Parathyroid adenoma (tissue), 2 donors: Measurements from ENCODE around the gene LAMC3.

ENCODE experiments used
- H2AFZ ChIP-seq: fragments of 300-600 bp; sonication (generic); one replicate; pipeline ENCODE4 v1.7.0; 2017; ENCODE audit warnings: antibody characterized with exemption, mild to moderate bottlenecking
- H3K27ac ChIP-seq: fragments of 300-600 bp; sonication (generic); one replicate; pipeline ENCODE4 v1.7.0; 2017
- H3K27me3 ChIP-seq: fragments of 300-600 bp; sonication (generic); one replicate; pipeline ENCODE4 v1.7.0; 2017; ENCODE audit warnings: low read length; ENCODE audit not compliant: control insufficient read depth, insufficient read depth
- H3K36me3 ChIP-seq: fragments of 300-600 bp; sonication (generic); one replicate; pipeline ENCODE4 v1.7.0; 2017; ENCODE audit warnings: low read length; ENCODE audit not compliant: control insufficient read depth, insufficient read depth
- H3K4me1 ChIP-seq: fragments of 300-600 bp; sonication (generic); one replicate; pipeline ENCODE4 v1.7.0; 2017; ENCODE audit warnings: control low read depth
- H3K4me2 ChIP-seq: fragments of 300-600 bp; sonication (generic); one replicate; pipeline ENCODE4 v1.7.0; 2017; ENCODE audit warnings: low read length
- H3K4me3 ChIP-seq: fragments of 300-600 bp; sonication (generic); one replicate; pipeline ENCODE4 v1.7.0; 2017; ENCODE audit warnings: low read depth, low read length
- H3K79me2 ChIP-seq: fragments of 300-600 bp; sonication (generic); one replicate; pipeline ENCODE4 v1.7.0; 2017; ENCODE audit warnings: control low read depth
- H3K9ac ChIP-seq: fragments of 300-600 bp; sonication (generic); one replicate; pipeline ENCODE4 v1.7.0; 2017; ENCODE audit warnings: mild to moderate bottlenecking
- H3K9me3 ChIP-seq: fragments of 300-600 bp; sonication (generic); one replicate; pipeline ENCODE4 v1.7.0; 2017; ENCODE audit warnings: low read length; ENCODE audit not compliant: control insufficient read depth
- TF ChIP-seq, protein P1 (sequence below): fragments of 300-600 bp; sonication (generic); IDR thresholded peaks from one replicate; pipeline ENCODE4 v1.7.0; 2017; ENCODE audit warnings: antibody characterized with exemption, mild to moderate bottlenecking
- donor health status: primary hyperparathyroidism.

Gene LAMC3

DNA sequence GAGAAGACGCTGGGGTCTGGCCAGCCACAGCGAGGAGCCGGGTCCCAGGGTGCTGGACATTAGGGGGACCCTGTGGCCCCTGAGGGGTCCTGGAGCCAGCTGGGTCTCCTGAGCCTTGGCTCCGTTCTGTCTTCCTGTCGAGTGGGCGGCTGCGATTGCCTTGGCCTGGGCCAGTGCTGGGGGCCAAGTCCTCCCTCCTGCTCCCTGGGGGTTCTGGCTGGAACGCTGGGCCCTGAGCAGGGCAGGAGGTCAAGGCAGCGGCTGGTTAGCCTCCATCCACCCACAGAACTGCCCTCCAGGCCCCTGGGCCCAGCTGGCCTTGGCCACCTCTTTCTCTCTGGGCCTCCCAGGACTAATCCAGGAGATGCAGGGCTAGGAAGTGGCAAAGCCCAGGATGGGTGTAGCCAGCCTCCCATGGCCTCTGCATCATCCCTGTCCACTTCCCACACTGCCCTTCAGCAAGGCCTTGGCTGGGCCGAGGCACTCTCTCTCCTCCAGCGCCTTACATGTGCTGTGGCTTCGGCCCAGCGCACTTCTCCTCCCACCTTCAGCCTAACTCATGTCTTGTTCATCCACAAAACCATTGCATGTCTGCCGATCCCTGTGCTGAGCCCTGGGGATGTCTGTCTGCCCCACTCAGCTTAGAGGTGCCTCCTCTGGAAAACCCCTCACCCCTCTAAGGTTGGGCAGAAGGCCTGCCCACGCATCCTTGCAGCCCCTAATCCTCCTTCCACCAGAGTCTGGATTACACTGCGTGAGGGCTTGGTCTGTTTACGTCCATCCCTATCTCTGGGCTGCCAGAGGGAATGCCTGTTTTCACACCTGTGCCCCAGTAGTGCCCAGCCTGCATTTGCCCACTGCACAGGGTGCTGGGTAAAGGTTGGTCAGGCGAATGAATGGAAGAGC is 5.0 kb downstream of the LAMC3 start:
- Histone ChIP-seq H3K27me3 (no peaks in the 10 kb centered on the region), H3K9me3 (no peaks in the 10 kb centered on the region), H3K79me2 (no peaks in the 10 kb centered on the region), H3K27ac (no peak overlapping the region), H3K4me2 (no peak overlapping the region), H3K9ac (no peak overlapping the region), H3K4me1 (no peaks in the 10 kb centered on the region), H3K4me3 (no peak overlapping the region), H3K36me3 (no peaks in the 10 kb centered on the region), H2AFZ (no peak overlapping the region)
- TF ChIP-seq, protein P1, sequence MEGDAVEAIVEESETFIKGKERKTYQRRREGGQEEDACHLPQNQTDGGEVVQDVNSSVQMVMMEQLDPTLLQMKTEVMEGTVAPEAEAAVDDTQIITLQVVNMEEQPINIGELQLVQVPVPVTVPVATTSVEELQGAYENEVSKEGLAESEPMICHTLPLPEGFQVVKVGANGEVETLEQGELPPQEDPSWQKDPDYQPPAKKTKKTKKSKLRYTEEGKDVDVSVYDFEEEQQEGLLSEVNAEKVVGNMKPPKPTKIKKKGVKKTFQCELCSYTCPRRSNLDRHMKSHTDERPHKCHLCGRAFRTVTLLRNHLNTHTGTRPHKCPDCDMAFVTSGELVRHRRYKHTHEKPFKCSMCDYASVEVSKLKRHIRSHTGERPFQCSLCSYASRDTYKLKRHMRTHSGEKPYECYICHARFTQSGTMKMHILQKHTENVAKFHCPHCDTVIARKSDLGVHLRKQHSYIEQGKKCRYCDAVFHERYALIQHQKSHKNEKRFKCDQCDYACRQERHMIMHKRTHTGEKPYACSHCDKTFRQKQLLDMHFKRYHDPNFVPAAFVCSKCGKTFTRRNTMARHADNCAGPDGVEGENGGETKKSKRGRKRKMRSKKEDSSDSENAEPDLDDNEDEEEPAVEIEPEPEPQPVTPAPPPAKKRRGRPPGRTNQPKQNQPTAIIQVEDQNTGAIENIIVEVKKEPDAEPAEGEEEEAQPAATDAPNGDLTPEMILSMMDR: no peak

DNA sequence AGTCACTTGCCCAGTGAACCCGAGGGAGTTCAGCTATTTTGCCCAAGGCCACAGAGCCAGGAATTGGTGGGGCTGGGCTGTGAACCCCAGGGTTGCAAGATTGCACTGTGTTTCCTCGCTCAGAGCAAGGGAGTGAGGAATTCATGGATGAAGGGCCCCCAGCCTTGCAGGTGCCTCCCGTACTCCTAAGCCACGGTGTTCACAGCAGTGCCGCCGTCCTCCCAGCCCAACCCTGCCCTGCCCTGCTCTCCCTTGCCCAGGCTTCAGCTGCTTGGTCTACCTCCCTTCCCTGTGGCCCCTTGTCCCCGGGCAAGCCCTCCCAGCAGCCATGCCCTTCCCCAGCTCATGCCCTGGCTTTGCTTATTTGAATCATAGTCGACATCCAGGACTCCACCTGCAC is 6.1 kb downstream of the LAMC3 start:
- Histone ChIP-seq H3K9me3 (no peaks in the 10 kb centered on the region), H3K4me2 (no peak overlapping the region), H3K4me3 (no peak overlapping the region), H3K27ac (no peak overlapping the region), H3K9ac (no peak overlapping the region), H3K27me3 (no peaks in the 10 kb centered on the region), H3K4me1 (no peaks in the 10 kb centered on the region), H2AFZ (no peak overlapping the region), H3K79me2 (no peaks in the 10 kb centered on the region), H3K36me3 (no peaks in the 10 kb centered on the region)
- TF ChIP-seq, protein P1: no peak

DNA sequence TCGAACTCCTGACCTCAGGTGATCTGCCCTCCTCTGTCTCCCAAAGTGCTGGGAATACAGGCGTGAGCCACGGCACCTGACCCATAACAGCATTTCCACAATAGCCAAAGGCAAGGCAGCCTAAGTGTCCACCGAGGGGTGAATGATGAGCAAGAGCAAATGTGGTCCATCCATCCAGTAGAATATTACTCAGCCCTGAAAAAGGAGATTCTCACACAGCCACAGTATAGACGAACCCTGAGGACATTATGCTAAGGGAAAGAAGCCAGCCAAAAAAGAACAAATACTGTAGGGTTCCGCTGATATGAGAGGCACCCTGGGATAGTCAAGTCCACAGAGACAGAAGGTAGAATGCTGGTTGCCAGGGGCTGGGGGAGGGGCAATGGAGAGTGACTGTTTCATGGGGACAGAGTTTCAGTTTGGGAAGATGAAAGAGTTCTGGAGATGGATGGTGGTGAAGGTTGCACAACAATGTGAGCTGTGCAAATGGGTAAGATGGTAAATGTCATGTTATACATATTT is 7.0 kb downstream of the LAMC3 start:
- no peaks in the 10 kb centered on the region for H3K4me1 ChIP-seq
- no peak overlapping the region for H2AFZ ChIP-seq
- H3K27me3 ChIP-seq: no peaks in the 10 kb centered on the region
- no peak overlapping the region for H3K4me3 ChIP-seq
- H3K79me2 ChIP-seq: no peaks in the 10 kb centered on the region
- H3K36me3 ChIP-seq: no peaks in the 10 kb centered on the region
- TF ChIP-seq, protein P1: no peak
- no peaks in the 10 kb centered on the region for H3K9me3 ChIP-seq
- H3K9ac ChIP-seq: no peak overlapping the region
- H3K4me2 ChIP-seq: no peak overlapping the region
- no peak overlapping the region for H3K27ac ChIP-seq

DNA sequence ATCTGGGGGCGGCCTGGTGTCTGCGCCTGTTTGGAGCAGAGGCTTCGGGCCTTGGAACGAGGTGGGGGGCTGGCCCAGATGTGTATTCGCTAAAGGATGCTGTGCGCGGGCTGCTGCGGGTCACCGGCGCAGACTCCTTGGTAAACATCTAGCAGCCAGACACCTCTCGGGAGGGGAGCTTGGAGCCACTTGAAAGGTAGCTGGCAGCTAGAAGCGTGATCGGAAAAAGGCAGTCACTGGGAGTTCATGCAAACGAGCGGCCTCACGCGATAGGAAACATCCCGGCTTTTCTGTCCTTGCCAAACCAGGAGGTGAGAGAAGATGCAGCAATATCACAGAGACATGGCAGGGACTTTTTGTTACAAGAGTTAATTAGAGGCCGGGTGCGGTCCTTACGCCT is 8.1 kb downstream of the LAMC3 start:
- Histone ChIP-seq H3K27me3 (no peaks in the 10 kb centered on the region), H3K36me3 (no peaks in the 10 kb centered on the region), H3K79me2 (no peaks in the 10 kb centered on the region), H3K4me1 (no peaks in the 10 kb centered on the region), H3K4me3 (no peak overlapping the region), H3K9me3 (no peaks in the 10 kb centered on the region), H3K9ac (no peak overlapping the region), H2AFZ (no peak overlapping the region), H3K27ac (no peak overlapping the region), H3K4me2 (no peak overlapping the region)
- TF ChIP-seq, protein P1: no peak
